Epithelial cell of proximal tubule (primary cell): Measurements from ENCODE around the gene ZNF264. TPM values are rescaled to one million over a fixed set of nuclear protein-coding genes. Genes with fewer than 3 reads are reported as not detected.
A peak's percentile ranks its signal among the peaks of the same experiment; 100 is the strongest.

Experiments
- DNase-seq: peaks from one replicate; pipeline ENCODE4 v3.0.0-alpha.2; 2011; ENCODE audit warnings: low read depth
- H3K4me3 ChIP-seq: 2 replicates; pipeline ENCODE4 v1.5.1; 2011; ENCODE audit warnings: low read depth, mild to moderate bottlenecking, low read length
- total RNA-seq: library from RNA; depleted of rRNA; stranded (reverse); fragments of >200 nt; gene quantifications from 2 replicates; pipeline ENCODE4 v1.2.3, GENCODE V29; 2015
- TF ChIP-seq, protein P1 (sequence below): conservative IDR thresholded peaks from 2 replicates; pipeline ENCODE4 v1.5.1; 2012; ENCODE audit warnings: low read depth, mild to moderate bottlenecking, low read length

Gene ZNF264
- total RNA-seq, result 9.6 and 9.8 TPM in 2 replicates

DNA sequence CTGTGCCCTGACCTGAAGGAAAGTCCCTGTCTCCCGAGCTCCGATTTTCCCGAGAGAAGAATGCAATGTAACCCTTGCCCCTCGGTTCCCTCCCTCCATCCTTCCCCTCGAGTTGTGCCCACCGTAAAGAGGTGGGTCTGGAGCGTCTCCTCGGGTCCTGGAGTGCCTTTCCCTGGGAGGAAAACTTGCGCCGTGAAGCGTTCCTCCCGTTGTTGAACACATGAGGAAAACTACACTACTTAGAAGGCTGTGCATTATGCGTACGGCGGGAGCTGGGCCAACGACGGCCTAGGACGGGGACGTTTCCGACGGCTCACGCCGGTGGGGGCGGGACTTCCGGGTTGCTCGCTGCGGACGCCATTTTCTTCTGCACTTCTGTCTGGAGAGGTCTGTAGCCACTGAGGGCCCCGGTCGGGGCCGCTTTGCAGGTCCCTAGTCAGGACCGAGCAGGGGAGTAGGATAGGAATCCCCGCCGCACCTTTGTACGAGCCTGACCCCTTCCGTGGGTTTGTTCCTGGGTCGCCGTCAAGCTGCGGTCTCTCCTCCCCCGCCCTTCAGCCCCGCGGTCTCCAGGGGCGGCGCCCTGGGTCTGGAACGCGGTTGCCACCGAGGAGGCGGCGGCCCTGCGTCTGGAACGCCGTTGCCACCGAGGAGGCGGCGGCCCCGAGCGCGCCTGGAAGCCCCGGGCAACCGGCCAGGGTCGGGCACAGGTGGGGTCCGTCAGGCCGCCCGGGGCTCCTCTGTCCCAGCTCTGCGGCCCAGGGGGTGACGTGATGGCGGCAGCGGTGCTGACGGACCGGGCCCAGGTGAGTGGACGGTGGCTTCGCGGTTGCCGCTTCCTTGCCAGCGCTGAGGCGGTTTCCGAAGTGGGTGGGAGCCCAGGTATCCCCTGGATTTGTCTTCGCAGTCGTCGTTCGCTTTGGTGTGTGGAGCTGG lies at the start of gene ZNF264:
Gene ZNF264 (plus strand): TSS at position 360 of the 936 bp plus-strand sequence. CDS start 414 bp downstream, at position 774.
- H3K4me3 ChIP-seq, result peak within 1 kb of the TSS; percentile 96
- TF ChIP-seq, protein P1, sequence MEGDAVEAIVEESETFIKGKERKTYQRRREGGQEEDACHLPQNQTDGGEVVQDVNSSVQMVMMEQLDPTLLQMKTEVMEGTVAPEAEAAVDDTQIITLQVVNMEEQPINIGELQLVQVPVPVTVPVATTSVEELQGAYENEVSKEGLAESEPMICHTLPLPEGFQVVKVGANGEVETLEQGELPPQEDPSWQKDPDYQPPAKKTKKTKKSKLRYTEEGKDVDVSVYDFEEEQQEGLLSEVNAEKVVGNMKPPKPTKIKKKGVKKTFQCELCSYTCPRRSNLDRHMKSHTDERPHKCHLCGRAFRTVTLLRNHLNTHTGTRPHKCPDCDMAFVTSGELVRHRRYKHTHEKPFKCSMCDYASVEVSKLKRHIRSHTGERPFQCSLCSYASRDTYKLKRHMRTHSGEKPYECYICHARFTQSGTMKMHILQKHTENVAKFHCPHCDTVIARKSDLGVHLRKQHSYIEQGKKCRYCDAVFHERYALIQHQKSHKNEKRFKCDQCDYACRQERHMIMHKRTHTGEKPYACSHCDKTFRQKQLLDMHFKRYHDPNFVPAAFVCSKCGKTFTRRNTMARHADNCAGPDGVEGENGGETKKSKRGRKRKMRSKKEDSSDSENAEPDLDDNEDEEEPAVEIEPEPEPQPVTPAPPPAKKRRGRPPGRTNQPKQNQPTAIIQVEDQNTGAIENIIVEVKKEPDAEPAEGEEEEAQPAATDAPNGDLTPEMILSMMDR, result no peak
- DNase-seq, result no peak

DNA sequence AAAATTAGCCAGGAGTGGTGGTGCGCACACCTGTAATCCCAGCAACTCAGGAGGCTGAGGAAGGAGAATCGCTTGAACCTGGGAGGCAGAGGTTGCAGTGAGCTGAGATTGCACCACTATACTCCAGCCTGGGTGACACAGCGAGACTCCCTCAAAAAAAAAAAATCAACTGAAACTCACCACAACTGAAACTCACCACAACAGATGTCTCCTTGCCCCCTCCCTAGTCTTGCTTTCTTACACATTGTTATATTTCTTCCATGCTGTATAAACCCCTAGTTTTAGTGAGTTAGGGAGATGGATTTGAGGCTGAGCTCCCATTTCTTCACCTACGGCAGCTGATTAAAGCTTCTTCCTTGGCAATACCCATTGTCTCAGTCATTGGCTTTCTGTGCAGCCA lies 49.6 kb upstream of the ZNF264 start:
- no peak overlapping the region for H3K4me3 ChIP-seq
- TF ChIP-seq, protein P1, result no peak
- no peak for DNase-seq

DNA sequence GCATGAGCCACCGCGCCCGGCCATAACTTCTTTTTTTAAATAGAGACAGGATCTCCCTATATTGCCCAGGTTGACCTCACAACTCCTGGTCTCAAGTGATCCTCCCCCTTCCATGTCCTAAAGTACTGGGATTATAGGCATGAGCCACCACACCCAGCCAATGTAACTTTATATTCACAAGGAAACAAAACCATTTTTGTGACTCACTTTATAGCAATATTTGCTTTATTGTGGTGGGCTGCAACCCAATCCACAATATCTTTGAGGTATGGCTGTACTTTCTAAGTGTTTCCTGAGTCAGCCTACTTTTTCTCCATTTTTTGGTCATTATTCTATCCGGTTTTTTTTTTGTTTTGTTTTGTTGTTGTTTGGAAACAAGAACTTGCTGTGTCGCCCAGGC lies 38.4 kb upstream of the ZNF264 start:
- no peak overlapping the region for H3K4me3 ChIP-seq
- TF ChIP-seq, protein P1, result no peak
- DNase-seq, result no peak

DNA sequence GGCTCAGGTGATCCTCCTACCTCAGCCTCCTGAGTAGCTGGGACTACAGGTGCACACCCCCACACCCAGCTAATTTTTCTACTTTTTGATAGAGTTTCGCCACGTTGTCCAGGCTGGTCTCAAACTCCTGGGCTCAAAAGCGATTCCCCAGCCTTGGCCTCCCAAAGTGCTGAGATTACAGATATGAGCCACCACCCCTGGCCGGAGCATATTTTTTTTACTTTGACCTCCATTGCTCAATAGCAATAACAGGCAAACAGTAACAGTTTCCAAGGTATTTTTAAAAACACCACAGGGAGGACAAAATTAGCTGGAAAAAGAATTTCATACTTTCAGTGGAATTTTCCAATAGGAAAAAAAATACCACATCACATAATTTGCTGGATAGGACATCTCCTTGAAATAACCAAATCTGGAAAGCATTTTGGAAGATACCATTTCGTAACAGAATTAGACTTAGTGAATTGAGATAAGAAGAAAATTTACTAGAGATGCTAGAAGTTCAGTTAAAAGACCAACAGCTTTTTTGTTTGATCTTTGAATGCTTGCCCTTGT lies 29.2 kb upstream of the ZNF264 start:
- no peak for DNase-seq
- H3K4me3 ChIP-seq, result no peak overlapping the region
- TF ChIP-seq, protein P1, result no peak

DNA sequence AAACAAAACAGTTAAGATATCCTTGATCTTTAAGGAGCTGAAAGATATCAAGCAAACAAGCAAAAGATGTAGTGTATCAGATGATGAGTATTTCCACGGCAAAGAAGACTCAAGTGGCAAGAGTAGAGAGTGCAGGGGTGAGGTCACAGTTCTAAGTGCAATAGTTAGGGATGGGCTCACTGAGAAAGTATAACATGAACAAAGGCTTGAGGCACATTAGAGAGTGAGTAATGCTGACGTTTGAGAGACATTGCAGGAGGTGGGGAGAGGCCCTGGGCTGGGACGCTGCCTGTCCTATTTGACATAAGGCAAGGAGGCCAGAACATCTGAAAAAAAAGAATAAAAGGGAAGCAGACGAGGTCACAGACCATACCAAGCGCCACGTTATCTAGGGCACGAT lies 25.5 kb upstream of the ZNF264 start:
- DNase-seq, result no peak
- TF ChIP-seq, protein P1, result no peak
- H3K4me3 ChIP-seq, result no peak overlapping the region

DNA sequence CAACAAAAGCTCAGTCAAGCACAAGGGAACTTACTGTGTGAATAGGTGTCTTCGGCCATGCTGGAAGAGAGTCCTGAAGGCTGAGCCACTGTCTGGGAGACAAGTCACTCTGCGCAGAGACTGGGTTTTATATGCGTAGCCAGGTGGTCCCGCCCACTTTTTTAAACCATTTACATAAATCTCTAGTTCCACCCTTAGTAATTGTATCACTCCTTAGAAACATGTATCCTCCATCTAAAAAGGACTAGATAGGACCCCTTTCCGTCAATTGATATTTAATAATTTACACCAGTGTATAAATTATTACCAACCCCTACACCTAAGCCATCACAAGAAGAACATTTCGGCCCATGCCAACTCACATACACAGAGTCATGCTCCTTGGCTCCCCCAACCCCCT lies 23.9 kb upstream of the ZNF264 start, which contains the start of gene DUXA:
Gene DUXA (minus strand): TSS at position 101 of the 400 bp plus-strand sequence. CDS start 42 bp downstream, at position 59.
- H3K4me3 ChIP-seq, result no peak within 1 kb of the TSS
- DNase-seq, result no peak
- TF ChIP-seq, protein P1, result no peak
